ENCODE measurements around the gene TMEM50B. TPM values are rescaled to one million over a fixed set of nuclear protein-coding genes. Genes with fewer than 3 reads are reported as not detected.

The TMEM50B gene
- total RNA-seq, 1 donor from 2014 or later = 43.2 TPM

DNA sequence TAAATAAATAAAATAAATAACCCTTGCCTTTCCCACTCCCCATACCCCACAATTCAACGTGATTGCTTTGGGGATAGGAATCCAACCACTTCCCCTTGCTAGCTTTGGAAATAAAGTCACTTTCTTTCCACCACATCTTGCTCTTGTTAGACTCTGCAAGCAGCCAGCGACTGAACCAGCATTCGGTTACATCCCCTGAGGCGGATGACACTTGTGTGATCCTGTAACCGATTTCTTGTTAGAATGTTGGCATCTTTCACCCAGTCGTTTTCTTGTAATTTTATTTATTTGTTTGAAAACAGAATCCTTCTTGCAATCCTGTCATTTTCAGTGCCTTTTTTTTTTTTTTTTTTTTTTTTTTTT, 78.2 kb downstream of the TMEM50B start:
- DNase-seq (ENCODE audit: extremely low read depth, low read depth, low spot score) = no peak

Other genes with a start within 250 kb of the TMEM50B start
- 48.8 and 49.8 TPM in 2 replicates for gene IL10RB, start 213.6 kb downstream of the TMEM50B start, total RNA-seq
- gene IFNAR1, start 155.0 kb downstream of the TMEM50B start, total RNA-seq = 39.6 and 47.9 TPM in 2 replicates
- 85.6 and 91.9 TPM in 2 replicates for gene IFNGR2, start 76.6 kb downstream of the TMEM50B start, total RNA-seq
- 0.24 and 1.8 TPM in 2 replicates for gene DNAJC28, start 11.7 kb upstream of the TMEM50B start, total RNA-seq
- 52.3 and 89.7 TPM in 2 replicates for gene GART, start 62.1 kb upstream of the TMEM50B start, total RNA-seq
- 162 and 208 TPM in 2 replicates for gene SON, start 63.1 kb upstream of the TMEM50B start, total RNA-seq
- gene DONSON, start 108.7 kb upstream of the TMEM50B start, total RNA-seq = 13.0 and 17.7 TPM in 2 replicates
- 22.3 and 27.8 TPM in 2 replicates for gene CRYZL1, start 161.8 kb upstream of the TMEM50B start, total RNA-seq
- 44.3 and 47.9 TPM in 2 replicates for gene ITSN1, start 162.5 kb upstream of the TMEM50B start, total RNA-seq

Measured in glomerular endothelial cell (primary cell).